HL-60 (cell line): ENCODE measurements around the gene VPS13D.

ENCODE experiments used
- CTCF ChIP-seq: IDR thresholded peaks from one replicate; pipeline ENCODE4 v1.5.1; 2011; ENCODE audit warnings: low read length, control low read depth, inconsistent platforms; ENCODE audit not compliant: insufficient read depth
- POLR2AphosphoS5 ChIP-seq: IDR thresholded peaks from 2 replicates; pipeline ENCODE4 v1.6.1; 2012; ENCODE audit warnings: low read depth
- REST ChIP-seq: IDR thresholded peaks from 2 replicates; pipeline ENCODE4 v1.6.1; 2012; ENCODE audit warnings: low read depth; ENCODE audit not compliant: insufficient replicate concordance

GRCh38 chr1:12430525-12430924 is 200.7 kb downstream of the VPS13D start:
- no peak for TF ChIP-seq CTCF
- no peak for TF ChIP-seq POLR2AphosphoS5
- no peak for TF ChIP-seq REST
